Muscle of leg (tissue), 11 donors: ENCODE measurements around the gene HERC5. TPM values are rescaled to one million over a fixed set of nuclear protein-coding genes. Genes with fewer than 3 reads are reported as not detected.
"Not testable (repeated sequence)": the region's sequence is repeated elsewhere in the genome, so short reads cannot be mapped to it uniquely, and the experiment has no call there.

Source experiments
- DNase-seq: peaks from one replicate; pipeline ENCODE4 v3.0.0; 2013
- H3K27ac ChIP-seq: one replicate; pipeline ENCODE4 v1.5.1; 2013; ENCODE audit warnings: mild to moderate bottlenecking, low read length, control low read depth
- H3K27me3 ChIP-seq: one replicate; pipeline ENCODE4 v1.6.1; 2013; ENCODE audit warnings: low read length; ENCODE audit not compliant: control insufficient read depth, insufficient read depth
- H3K36me3 ChIP-seq: one replicate; pipeline ENCODE4 v1.6.1; 2013; ENCODE audit warnings: low read length; ENCODE audit not compliant: control insufficient read depth, insufficient read depth
- H3K4me1 ChIP-seq: one replicate; pipeline ENCODE4 v1.6.1; 2013; ENCODE audit warnings: low read length; ENCODE audit not compliant: control insufficient read depth, insufficient read depth
- H3K4me3 ChIP-seq: one replicate; pipeline ENCODE4 v1.5.1; 2013; ENCODE audit warnings: low read length, control low read depth
- H3K9me3 ChIP-seq: replicated peaks from 2 replicates; pipeline ENCODE4 v1.6.1; 2013; ENCODE audit warnings: low read depth, low read length; ENCODE audit not compliant: control insufficient read depth
- WGBS: methylation state at CpG from one replicate; pipeline ENCODE4 v1.1.5; 2013; ENCODE audit warnings: missing lambda C conversion rate; ENCODE audit not compliant: insufficient coverage; 5-methylcytosine and 5-hydroxymethylcytosine counted together
- polyA plus RNA-seq, 8 donors: library from polyadenylated mRNA; unstranded; fragments of 120-200 nt; gene quantifications; one replicate each; pipeline versions ENCODE4 v1.2.1 to v1.2.3, GENCODE V29; 2013; ENCODE audit warnings: inconsistent platforms in 1 of 8, low replicate concordance in 1 of 8; ENCODE audit not compliant: insufficient read length in 8 of 8, insufficient read depth in 1 of 8
- total RNA-seq: library from RNA; stranded (reverse); fragments of 120-200 nt; gene quantifications from one replicate; pipeline ENCODE4 v1.2.4, GENCODE V29; 2013

The HERC5 gene
- total and polyA plus RNA-seq, 9 donors = 1.3 to 2.1 (median 1.8) TPM

DNA sequence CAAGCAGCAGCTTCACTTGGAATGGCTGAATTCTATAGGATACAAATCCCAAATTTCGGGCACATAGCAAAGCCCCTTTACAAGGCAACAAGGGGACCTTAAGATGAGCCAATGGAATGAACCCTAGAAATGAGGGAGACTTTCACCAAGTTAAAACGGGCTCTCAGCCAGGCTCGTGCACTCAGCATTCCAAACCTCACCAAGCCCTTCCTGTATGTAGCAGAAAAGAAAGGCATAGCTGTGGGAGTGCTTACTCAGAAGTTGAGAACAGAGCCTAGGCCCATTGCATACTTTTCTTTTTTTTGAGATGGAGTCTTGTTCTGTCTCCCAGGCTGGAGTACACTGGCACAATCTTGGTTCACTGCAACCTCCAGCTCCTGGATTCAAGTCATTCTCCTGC is 10.8 kb upstream of the HERC5 start:
- no peak overlapping the region for H3K4me3 ChIP-seq
- no CpG with 5 or more reads among the region's 3 CpGs for WGBS
- DNase-seq = no peak
- no peaks in the 10 kb centered on the region for H3K27me3 ChIP-seq
- no peak overlapping the region for H3K27ac ChIP-seq
- no peaks in the 10 kb centered on the region for H3K9me3 ChIP-seq
- no peaks in the 10 kb centered on the region for H3K4me1 ChIP-seq
- peaks cover 15% of the 10 kb centered on the region for H3K36me3 ChIP-seq

- Histone ChIP-seq H3K4me3 (no peak overlapping the region), H3K27me3 (no peaks in the 10 kb centered on the region), H3K36me3 (peaks cover 8% of the 10 kb centered on the region), H3K4me1 (no peaks in the 10 kb centered on the region), H3K27ac (no peak overlapping the region), H3K9me3 (no peaks in the 10 kb centered on the region)
- DNase-seq = no peak
- 83% methylated on average over 1 of the region's 5 CpGs for WGBS
Measured at GRCh38 chr4:88447371-88448095, 9.4 kb upstream of the HERC5 start.

DNA sequence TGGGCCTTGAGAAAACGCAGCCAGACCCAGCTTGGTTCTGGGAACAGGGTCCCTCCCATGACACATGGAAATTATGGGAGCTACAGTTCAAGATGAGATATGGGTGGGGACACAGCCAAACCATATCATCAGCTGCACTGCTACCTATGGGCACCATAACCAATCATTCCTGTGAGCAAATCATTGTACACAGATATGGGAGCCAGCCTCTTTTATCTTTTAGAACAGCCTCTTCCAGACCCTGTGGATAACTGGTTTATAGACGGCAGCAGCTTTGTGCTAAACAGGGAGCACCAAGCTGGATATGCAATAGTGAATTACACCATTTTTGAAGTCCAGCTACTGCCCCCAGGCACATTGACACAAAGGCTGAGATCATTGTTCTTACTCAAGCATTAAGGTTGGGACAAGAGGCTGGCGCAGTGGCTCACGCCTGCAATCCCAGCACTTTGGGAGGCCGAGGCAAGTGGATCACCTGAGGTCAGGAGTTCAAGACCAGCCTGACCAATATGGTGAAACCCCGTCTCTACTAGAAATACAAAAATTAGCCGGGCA is 8.6 kb upstream of the HERC5 start:
- H3K27ac ChIP-seq, H3K4me3 ChIP-seq, H3K4me1 ChIP-seq, DNase-seq, H3K9me3 ChIP-seq, H3K27me3 ChIP-seq, H3K36me3 ChIP-seq: not testable (repeated sequence)
- 100% methylated on average over 3 of the region's 7 CpGs for WGBS

DNA sequence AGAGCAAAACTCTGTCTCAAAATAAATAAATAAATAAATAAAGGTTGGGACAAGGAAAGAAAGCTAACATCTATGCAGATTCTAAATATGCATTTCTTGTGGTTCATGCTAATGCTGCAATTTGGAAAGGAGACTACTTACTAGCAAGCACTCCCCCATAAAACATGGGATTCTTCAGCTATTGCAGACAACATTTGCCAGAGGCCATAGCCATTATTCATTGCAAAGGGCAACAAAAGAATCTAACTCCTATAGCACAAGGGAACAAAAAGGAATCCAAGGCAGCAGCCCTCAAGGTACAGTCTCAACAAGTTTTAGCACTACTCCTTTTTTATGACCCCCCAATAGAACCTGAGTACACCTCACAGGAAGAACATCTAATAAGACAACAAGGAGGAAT is 8.0 kb upstream of the HERC5 start:
- Histone ChIP-seq H3K4me3 (no peak overlapping the region), H3K36me3 (no peaks in the 10 kb centered on the region)
- no peak for DNase-seq

GRCh38 chr4:88449290-88449689 is 7.6 kb upstream of the HERC5 start:
- Histone ChIP-seq H3K36me3 (no peaks in the 10 kb centered on the region), H3K27me3 (no peaks in the 10 kb centered on the region), H3K27ac (no peak overlapping the region), H3K4me1 (no peaks in the 10 kb centered on the region), H3K9me3 (no peaks in the 10 kb centered on the region), H3K4me3 (no peak overlapping the region)
- no peak for DNase-seq

More for the DNA sequence above, 8.0 kb upstream of the HERC5 start:
- Histone ChIP-seq H3K9me3 (no peaks in the 10 kb centered on the region), H3K4me1 (no peaks in the 10 kb centered on the region), H3K27me3 (no peaks in the 10 kb centered on the region), H3K27ac (no peak overlapping the region)

- WGBS = 58% methylated on average over 2 of the region's 2 CpGs
- H3K27me3 ChIP-seq = no peaks in the 10 kb centered on the region
- no peaks in the 10 kb centered on the region for H3K36me3 ChIP-seq
- no peaks in the 10 kb centered on the region for H3K9me3 ChIP-seq
- DNase-seq = no peak
- H3K27ac ChIP-seq = no peak overlapping the region
- H3K4me1 ChIP-seq = no peaks in the 10 kb centered on the region
- H3K4me3 ChIP-seq = no peak overlapping the region
Measured at GRCh38 chr4:88451205-88451604, 5.7 kb upstream of the HERC5 start.

- Histone ChIP-seq H3K27ac (no peak overlapping the region), H3K4me1 (peaks cover 4% of the 10 kb centered on the region), H3K27me3 (peaks cover 13% of the 10 kb centered on the region), H3K4me3 (no peak overlapping the region), H3K9me3 (no peaks in the 10 kb centered on the region), H3K36me3 (no peaks in the 10 kb centered on the region)
- 68% methylated on average over 2 of the region's 2 CpGs for WGBS
- no peak for DNase-seq
Measured at GRCh38 chr4:88452912-88453311, 4.0 kb upstream of the HERC5 start.

DNA sequence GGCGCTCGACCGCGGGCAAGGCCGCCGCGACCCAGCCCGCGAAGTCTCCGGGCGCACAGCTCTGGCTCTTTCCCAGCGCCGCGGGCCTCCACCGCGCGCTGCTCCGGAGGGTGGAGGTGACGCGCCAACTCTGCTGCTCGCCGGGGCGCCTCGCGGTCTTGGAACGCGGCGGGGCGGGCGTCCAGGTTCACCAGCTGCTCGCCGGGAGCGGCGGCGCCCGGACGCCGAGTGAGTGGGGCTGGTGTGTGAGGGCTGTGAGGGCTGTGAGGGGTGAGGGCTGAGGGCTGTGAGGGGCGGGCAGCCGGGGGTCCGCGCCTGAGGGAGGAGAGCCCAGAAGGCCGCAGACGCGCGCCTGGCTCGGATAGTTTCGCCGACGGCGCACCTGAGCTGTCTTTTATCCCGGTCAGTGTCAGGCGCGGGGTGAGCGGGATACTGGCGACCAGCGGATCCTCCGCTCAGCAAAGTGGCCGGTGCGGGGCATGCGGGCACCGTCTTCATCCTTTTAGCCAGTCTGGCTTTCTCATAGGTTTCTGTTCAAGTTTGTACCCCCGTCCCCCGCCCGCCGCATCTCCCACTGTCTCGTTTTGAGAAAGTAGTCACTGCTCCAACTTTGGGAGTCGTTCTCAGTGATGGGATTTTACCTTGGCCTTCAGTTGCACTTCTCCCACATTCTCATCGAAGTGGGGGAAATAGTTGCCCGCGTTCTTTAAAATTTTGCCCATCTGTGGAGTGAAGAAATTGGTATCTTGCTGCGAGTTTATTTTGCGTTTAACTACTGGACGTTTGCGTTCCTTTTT is 586 bp downstream of the HERC5 start:
- H3K9me3 ChIP-seq = no peaks in the 10 kb centered on the region
- 2% methylated on average over 68 of the region's 75 CpGs for WGBS
- peak; percentile 44 for DNase-seq

GRCh38 chr4:88458104-88458740 is 1.3 kb downstream of the HERC5 start:
- Histone ChIP-seq H3K9me3 (no peaks in the 10 kb centered on the region), H3K27me3 (peaks cover 16% of the 10 kb centered on the region), H3K4me3 (peak overlapping the region; percentile 54), H3K27ac (no peak overlapping the region), H3K36me3 (no peaks in the 10 kb centered on the region), H3K4me1 (peaks cover 4% of the 10 kb centered on the region)
- peak; percentile 14 for DNase-seq
- no CpG with 5 or more reads among the region's 7 CpGs for WGBS

More for the DNA sequence above, 586 bp downstream of the HERC5 start:
- Histone ChIP-seq H3K36me3 (no peaks in the 10 kb centered on the region), H3K27ac (peak overlapping the region; percentile 73), H3K27me3 (peaks cover 16% of the 10 kb centered on the region), H3K4me1 (peaks cover 4% of the 10 kb centered on the region), H3K4me3 (peak overlapping the region; percentile 54)

- Histone ChIP-seq H3K9me3 (no peaks in the 10 kb centered on the region), H3K4me3 (no peak overlapping the region), H3K4me1 (no peaks in the 10 kb centered on the region), H3K27ac (no peak overlapping the region), H3K27me3 (no peaks in the 10 kb centered on the region), H3K36me3 (peaks cover 13% of the 10 kb centered on the region)
- WGBS = no CpG with 5 or more reads among the region's 1 CpG
- no peak for DNase-seq
Measured at GRCh38 chr4:88465653-88466192, 8.8 kb downstream of the HERC5 start.
